A673 (cell line): Measurements from ENCODE around the gene NINJ2. TPM values are rescaled to one million over a fixed set of nuclear protein-coding genes. Genes with fewer than 3 reads are reported as not detected.

ENCODE experiments used
- BruUV-seq: library from RNA; stranded (reverse); fragments of 400-500 nt; replicated peaks from 2 replicates; lab custom pipeline; 2021; lab: Mats Ljungman, UMichigan
- CTCF ChIA-PET: fragments of 300-600 bp; sonication (Branson Sonifier 250); formaldehyde crosslinking; loops from one replicate; lab custom pipeline; 2022; ENCODE audit warnings: antibody characterized with exemption; lab: Charles Lee
- POLR2A ChIA-PET: fragments of 300-600 bp; sonication (Branson Sonifier 250); formaldehyde crosslinking; loops from one replicate; lab custom pipeline; 2022; ENCODE audit warnings: antibody characterized with exemption; ENCODE audit not compliant: low non-redundant PET; lab: Charles Lee
- DNase-seq: peaks from one replicate; pipeline ENCODE4 v3.0.0-alpha.2; 2015; ENCODE audit warnings: low spot score
- H3K27ac ChIP-seq: fragments of 200-600 bp; sonication (generic); 2 replicates; pipeline ENCODE4 v1.5.1; 2016; ENCODE audit warnings: mixed run types, low read depth, mild to moderate bottlenecking, mixed read lengths, antibody characterized with exemption, low read length; ENCODE audit not compliant: poor library complexity, severe bottlenecking
- H3K27me3 ChIP-seq: fragments of 200-600 bp; sonication (generic); replicated peaks from 2 replicates; pipeline ENCODE4 v1.6.1; 2017; ENCODE audit warnings: mixed run types, low read depth, mild to moderate bottlenecking, mixed read lengths, antibody characterized with exemption, low read length; ENCODE audit not compliant: insufficient read depth, poor library complexity
- H3K36me3 ChIP-seq: fragments of 200-600 bp; sonication (generic); 2 replicates; pipeline ENCODE4 v1.6.1; 2016; ENCODE audit warnings: mixed run types, mild to moderate bottlenecking, mixed read lengths, antibody characterized with exemption, low read length; ENCODE audit not compliant: insufficient read depth, poor library complexity, severe bottlenecking
- H3K4me1 ChIP-seq: fragments of 200-600 bp; sonication (generic); 2 replicates; pipeline ENCODE4 v1.6.1; 2017; ENCODE audit warnings: mixed run types, mild to moderate bottlenecking, mixed read lengths, antibody characterized with exemption, low read length; ENCODE audit not compliant: insufficient read depth, poor library complexity, severe bottlenecking
- H3K4me3 ChIP-seq: fragments of 200-600 bp; sonication (generic); 2 replicates; pipeline ENCODE4 v1.5.1; 2016; ENCODE audit warnings: low read depth, mixed run types, mild to moderate bottlenecking, mixed read lengths, low read length; ENCODE audit not compliant: poor library complexity, severe bottlenecking
- H3K9me3 ChIP-seq: fragments of 200-600 bp; sonication (generic); 2 replicates; pipeline ENCODE4 v1.6.1; 2016; ENCODE audit warnings: mixed run types, low read depth, mild to moderate bottlenecking, mixed read lengths, antibody characterized with exemption, low read length; ENCODE audit not compliant: poor library complexity, severe bottlenecking
- EZH2 ChIP-seq: fragments of 200-600 bp; sonication (generic); IDR thresholded peaks from 2 replicates; pipeline ENCODE4 v1.6.1; 2017; ENCODE audit warnings: borderline replicate concordance, low read depth, mild to moderate bottlenecking, mixed read lengths, antibody characterized with exemption, low read length; ENCODE audit not compliant: poor library complexity, severe bottlenecking
- intact Hi-C: fragments of 100-400 bp; cut with micrococcal nuclease; formaldehyde crosslinking; loops from one replicate; pipeline ENCODE4 v1.10.0; 2022; ENCODE audit not compliant: unreplicated experiment
- total RNA-seq: library from RNA; stranded (reverse); gene quantifications from 2 replicates; pipeline ENCODE4 v1.2.3, GENCODE V29; 2021
- TF ChIP-seq, protein P1 (sequence below): fragments of 300-800, 200-600 bp; sonication (generic); conservative IDR thresholded peaks from 2 replicates; pipeline ENCODE4 v1.5.1; 2017; ENCODE audit warnings: low read depth, mild to moderate bottlenecking, antibody characterized with exemption, low read length, moderate library complexity, mixed read lengths

The NINJ2 gene
- total RNA-seq, 1 experiment from 2014 or later: not detected

GRCh38 chr12:669576-669945, 6.3 kb upstream of the NINJ2 start:
- no peaks in the 10 kb centered on the region for H3K27me3 ChIP-seq
- H3K4me3 ChIP-seq: no peak overlapping the region
- POLR2A ChIA-PET: no interaction called here
- no peak for DNase-seq
- CTCF ChIA-PET: no interaction called here
- H3K4me1 ChIP-seq: peaks cover 4% of the 10 kb centered on the region
- intact Hi-C loops: no loop called here
- H3K9me3 ChIP-seq: no peaks in the 10 kb centered on the region
- TF ChIP-seq, protein P1, sequence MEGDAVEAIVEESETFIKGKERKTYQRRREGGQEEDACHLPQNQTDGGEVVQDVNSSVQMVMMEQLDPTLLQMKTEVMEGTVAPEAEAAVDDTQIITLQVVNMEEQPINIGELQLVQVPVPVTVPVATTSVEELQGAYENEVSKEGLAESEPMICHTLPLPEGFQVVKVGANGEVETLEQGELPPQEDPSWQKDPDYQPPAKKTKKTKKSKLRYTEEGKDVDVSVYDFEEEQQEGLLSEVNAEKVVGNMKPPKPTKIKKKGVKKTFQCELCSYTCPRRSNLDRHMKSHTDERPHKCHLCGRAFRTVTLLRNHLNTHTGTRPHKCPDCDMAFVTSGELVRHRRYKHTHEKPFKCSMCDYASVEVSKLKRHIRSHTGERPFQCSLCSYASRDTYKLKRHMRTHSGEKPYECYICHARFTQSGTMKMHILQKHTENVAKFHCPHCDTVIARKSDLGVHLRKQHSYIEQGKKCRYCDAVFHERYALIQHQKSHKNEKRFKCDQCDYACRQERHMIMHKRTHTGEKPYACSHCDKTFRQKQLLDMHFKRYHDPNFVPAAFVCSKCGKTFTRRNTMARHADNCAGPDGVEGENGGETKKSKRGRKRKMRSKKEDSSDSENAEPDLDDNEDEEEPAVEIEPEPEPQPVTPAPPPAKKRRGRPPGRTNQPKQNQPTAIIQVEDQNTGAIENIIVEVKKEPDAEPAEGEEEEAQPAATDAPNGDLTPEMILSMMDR: no peak
- no peak for TF ChIP-seq EZH2
- no peaks in the 10 kb centered on the region for H3K36me3 ChIP-seq
- H3K27ac ChIP-seq: no peak overlapping the region
- BruUV-seq: no TSS peak

DNA sequence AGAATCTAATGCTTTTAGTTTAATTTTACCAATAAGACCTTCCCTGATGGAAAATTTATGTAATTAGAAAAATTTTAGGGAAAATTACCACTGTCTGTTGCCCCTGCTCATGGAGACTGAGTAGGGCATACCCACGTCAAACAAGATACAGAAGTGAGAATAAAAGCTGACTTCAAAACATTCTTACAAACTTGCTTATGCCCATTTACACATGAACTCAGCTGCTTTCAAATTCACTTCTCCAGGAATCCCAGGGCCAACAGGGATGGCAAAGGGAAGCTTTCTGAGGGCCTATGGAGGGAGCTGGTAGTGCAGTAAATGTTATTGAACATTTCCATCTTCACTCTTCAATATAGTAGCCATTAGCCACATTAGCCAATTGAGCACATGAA, 4.8 kb upstream of the NINJ2 start:
- POLR2A ChIA-PET: no interaction called here
- no peaks in the 10 kb centered on the region for H3K9me3 ChIP-seq
- no peaks in the 10 kb centered on the region for H3K36me3 ChIP-seq
- CTCF ChIA-PET: no interaction called here
- no peak overlapping the region for H3K4me3 ChIP-seq
- no peaks in the 10 kb centered on the region for H3K27me3 ChIP-seq
- BruUV-seq: no TSS peak
- TF ChIP-seq, protein P1: no peak
- TF ChIP-seq EZH2: no peak
- H3K4me1 ChIP-seq: peaks cover 4% of the 10 kb centered on the region
- intact Hi-C loops: no loop called here
- H3K27ac ChIP-seq: no peak overlapping the region
- no peak for DNase-seq

DNA sequence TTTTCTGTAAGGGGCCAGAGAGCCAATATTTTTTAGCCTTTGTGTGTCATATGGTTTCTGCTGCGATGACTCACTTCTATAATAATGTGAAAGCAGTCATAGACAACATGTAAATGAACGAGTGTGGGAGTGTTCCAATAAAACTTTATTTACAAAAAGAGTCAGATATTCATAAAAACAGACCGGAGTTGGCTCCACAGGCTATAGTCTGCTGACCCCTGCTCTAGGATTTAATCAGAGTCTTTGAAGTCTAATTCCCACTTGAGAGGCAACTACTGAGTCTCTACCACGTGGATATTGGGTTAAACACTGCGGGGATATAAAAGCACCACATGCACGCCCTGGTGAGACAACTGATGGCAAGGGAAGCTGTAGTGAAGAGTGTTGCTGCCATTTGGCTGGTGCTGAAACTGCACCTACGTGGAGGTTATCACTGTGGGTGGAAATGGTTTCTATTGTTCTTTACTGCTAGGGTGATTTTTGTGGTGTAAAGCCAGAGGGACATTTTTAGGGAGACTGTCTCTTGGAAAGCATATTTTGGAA, 3.6 kb upstream of the NINJ2 start:
- no peak overlapping the region for H3K4me3 ChIP-seq
- H3K9me3 ChIP-seq: no peaks in the 10 kb centered on the region
- ChIA-PET CTCF (no interaction called here), POLR2A (interaction anchor here (0.6 kb wide), 1 partner anchor 138 kb away, joined by 3 read pairs; no protein-coding TSS in a partner anchor)
- intact Hi-C loops: no loop called here
- H3K27me3 ChIP-seq: no peaks in the 10 kb centered on the region
- H3K27ac ChIP-seq: no peak overlapping the region
- BruUV-seq: no TSS peak
- no peak for TF ChIP-seq EZH2
- TF ChIP-seq, protein P1: no peak
- peaks cover 4% of the 10 kb centered on the region for H3K4me1 ChIP-seq
- H3K36me3 ChIP-seq: no peaks in the 10 kb centered on the region
- peak; percentile 51 for DNase-seq
